ES-I3 (cell line): ENCODE data around the gene RPSA.

Experiments used
- H3K36me3 ChIP-seq: 2 replicates; pipeline ENCODE4 v1.6.1; 2013; ENCODE audit warnings: mild to moderate bottlenecking, low read length, control low read depth, moderate library complexity; ENCODE audit not compliant: insufficient read depth
- H3K4me1 ChIP-seq: 2 replicates; pipeline ENCODE4 v1.6.1; 2013; ENCODE audit warnings: mild to moderate bottlenecking, control low read depth, low read length; ENCODE audit not compliant: insufficient read depth
- H3K9ac ChIP-seq: 2 replicates; pipeline ENCODE4 v1.6.1; 2013; ENCODE audit warnings: low read depth, mild to moderate bottlenecking, low read length, moderate library complexity
- H3K9me3 ChIP-seq: 2 replicates; pipeline ENCODE4 v1.6.1; 2013; ENCODE audit warnings: mild to moderate bottlenecking, low read length, moderate library complexity; ENCODE audit not compliant: control insufficient read depth, insufficient read depth

The RPSA gene

DNA sequence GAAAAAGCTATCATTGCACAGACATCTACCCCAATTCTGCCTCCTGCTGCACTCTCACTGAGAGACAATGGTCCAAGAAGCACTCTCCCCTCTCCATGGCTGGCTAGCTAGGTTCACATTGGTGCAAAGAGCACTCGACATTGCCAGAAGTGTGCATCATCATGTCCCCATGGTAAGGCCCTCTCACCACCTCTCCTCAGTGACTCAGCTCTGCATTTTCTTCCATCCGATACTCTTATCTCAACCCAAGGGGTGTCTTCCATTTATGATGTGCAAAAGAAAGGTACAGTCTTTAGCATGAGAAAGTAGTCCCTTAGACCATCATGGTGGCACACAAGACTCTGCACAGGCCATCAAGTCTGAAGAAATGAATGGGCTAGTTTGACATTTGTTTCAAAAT, 14.0 kb downstream of the RPSA start:
- Histone ChIP-seq H3K9me3 (peaks cover 2% of the 10 kb centered on the region; the same call in 1 of the 2 replicates), H3K4me1 (peaks cover 11% of the 10 kb centered on the region), H3K36me3 (no peaks in the 10 kb centered on the region), H3K9ac (no peak overlapping the region)

GRCh38 chr3:39423436-39423970, 17.0 kb downstream of the RPSA start:
- no peak overlapping the region for H3K9ac ChIP-seq
- H3K4me1 ChIP-seq, result peaks cover 11% of the 10 kb centered on the region
- peaks cover 2% of the 10 kb centered on the region; the same call in 1 of the 2 replicates for H3K9me3 ChIP-seq
- H3K36me3 ChIP-seq, result no peaks in the 10 kb centered on the region

GRCh38 chr3:39426312-39426711, 19.8 kb downstream of the RPSA start:
- H3K9me3 ChIP-seq, result peaks cover 2% of the 10 kb centered on the region; the same call in 1 of the 2 replicates
- no peaks in the 10 kb centered on the region; the same call in 1 of the 2 replicates for H3K4me1 ChIP-seq
- no peak overlapping the region for H3K9ac ChIP-seq
- no peaks in the 10 kb centered on the region for H3K36me3 ChIP-seq

- H3K4me1 ChIP-seq, result no peaks in the 10 kb centered on the region; the same call in 1 of the 2 replicates
- no peaks in the 10 kb centered on the region for H3K36me3 ChIP-seq
- H3K9ac ChIP-seq, result no peak overlapping the region
- no peaks in the 10 kb centered on the region for H3K9me3 ChIP-seq
These were observed 21.0 kb downstream of the RPSA start for GRCh38 chr3:39427506-39427905.

GRCh38 chr3:39428745-39429201, 22.3 kb downstream of the RPSA start:
- Histone ChIP-seq H3K9me3 (no peaks in the 10 kb centered on the region), H3K36me3 (no peaks in the 10 kb centered on the region), H3K9ac (no peak overlapping the region), H3K4me1 (no peaks in the 10 kb centered on the region; the same call in 1 of the 2 replicates)

- H3K36me3 ChIP-seq, result no peaks in the 10 kb centered on the region
- no peak overlapping the region for H3K9ac ChIP-seq
- no peaks in the 10 kb centered on the region; the same call in 1 of the 2 replicates for H3K4me1 ChIP-seq
- no peaks in the 10 kb centered on the region for H3K9me3 ChIP-seq
These were observed 22.9 kb downstream of the RPSA start for GRCh38 chr3:39429466-39429865.

- no peak overlapping the region for H3K9ac ChIP-seq
- no peaks in the 10 kb centered on the region; the same call in 1 of the 2 replicates for H3K4me1 ChIP-seq
- no peaks in the 10 kb centered on the region for H3K36me3 ChIP-seq
- H3K9me3 ChIP-seq, result no peaks in the 10 kb centered on the region
These were observed 25.8 kb downstream of the RPSA start for GRCh38 chr3:39432342-39432741.

DNA sequence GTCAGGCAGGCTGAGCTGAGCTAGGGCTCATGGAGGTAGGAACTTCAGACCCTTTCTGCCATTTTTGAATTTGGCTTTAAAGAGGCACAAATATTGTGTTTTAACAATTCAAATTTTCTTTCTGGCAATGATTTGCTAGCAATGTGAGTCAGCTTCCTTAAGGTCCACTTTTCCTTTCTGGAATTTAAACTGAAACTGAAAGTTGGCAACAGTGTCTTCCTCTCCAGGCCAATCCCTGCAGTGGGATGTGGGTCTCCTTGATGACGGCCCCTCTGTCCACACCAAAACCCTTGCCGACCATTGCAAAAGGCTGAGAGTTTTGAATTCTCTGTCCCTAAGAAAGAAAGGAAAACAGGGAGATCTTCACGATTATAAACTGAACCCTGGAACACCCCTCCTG, 27.1 kb downstream of the RPSA start:
- Histone ChIP-seq H3K4me1 (no peaks in the 10 kb centered on the region; the same call in 1 of the 2 replicates), H3K9ac (no peak overlapping the region), H3K9me3 (no peaks in the 10 kb centered on the region), H3K36me3 (no peaks in the 10 kb centered on the region)

DNA sequence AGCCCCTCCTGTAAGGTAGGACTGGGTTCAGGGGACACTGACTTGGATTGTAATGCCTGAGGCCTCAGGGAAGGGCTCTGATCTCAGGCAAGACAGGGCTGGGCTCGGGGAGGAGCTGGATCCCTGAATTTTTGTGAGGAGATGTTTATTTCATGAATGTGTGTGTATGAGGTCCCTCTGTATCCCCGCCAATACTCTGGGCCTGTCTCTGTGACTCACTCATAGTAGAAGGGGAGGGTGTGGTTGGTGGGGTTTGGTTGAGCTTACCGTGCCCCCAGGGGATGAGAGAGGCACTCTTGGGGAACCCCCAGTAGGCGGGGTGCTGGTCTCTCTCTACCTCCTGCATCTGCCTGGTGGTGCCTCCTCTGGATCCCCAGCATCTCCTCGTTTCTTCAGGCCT, 28.1 kb downstream of the RPSA start:
- H3K36me3 ChIP-seq, result no peaks in the 10 kb centered on the region
- H3K9me3 ChIP-seq, result no peaks in the 10 kb centered on the region
- H3K4me1 ChIP-seq, result no peaks in the 10 kb centered on the region; the same call in 1 of the 2 replicates
- H3K9ac ChIP-seq, result no peak overlapping the region

DNA sequence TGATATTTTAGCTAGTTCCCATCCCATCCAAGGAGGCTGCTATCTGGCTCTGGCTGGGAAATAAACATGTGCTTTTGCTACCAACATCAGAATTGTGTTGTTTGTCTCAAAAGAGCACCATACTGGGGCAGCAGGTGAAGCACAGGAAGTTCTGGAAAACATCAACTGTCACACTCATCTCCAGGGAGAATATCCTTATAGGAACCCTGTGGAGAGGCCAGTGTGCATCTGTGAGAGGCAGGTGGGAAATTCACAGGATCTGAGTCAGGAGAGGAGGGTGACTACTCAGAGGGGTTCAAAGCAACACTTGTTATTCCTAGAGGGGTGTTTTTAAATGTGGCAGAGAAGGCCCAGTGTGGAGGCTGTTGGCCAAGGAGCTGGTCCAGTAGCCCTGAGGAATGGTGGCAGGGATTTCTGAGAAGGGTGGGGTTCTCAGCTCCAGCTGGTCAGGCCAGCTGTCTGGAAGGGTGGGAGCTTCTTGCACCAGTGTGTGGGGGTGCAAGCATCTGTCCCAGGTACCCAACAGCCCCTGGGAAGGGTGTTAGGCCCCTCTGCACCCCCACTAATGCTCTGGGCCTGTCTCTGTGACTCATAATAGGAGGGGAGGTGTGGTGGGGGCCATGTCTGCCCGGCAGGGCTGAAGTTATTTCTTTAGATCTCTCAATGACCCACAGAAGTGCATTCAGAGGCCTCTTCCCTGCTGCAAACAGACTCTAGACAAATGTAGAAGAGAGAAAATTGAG, 28.7 kb downstream of the RPSA start:
- H3K9ac ChIP-seq, result no peak overlapping the region
- no peaks in the 10 kb centered on the region for H3K36me3 ChIP-seq
- H3K9me3 ChIP-seq, result no peaks in the 10 kb centered on the region
- H3K4me1 ChIP-seq, result no peaks in the 10 kb centered on the region; the same call in 1 of the 2 replicates

DNA sequence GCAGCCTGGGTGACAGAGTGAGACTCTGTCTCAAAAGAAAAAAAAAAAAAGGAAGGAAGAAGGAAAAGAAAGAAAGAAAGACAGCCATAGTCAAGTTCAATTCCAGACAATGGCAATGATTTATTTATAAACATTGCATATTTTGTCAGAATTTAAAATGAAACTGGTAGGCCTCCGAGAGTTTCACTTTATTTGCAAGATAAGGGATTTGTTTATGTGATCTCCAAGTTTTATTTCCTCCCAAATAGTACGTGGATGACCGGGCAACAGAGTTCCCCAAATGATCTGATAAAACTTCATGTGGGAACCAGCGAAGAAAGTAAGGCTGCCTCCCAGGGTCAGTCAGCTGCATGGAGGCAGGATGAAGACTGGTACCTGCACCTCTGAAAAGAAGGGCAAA, 32.4 kb downstream of the RPSA start:
- H3K4me1 ChIP-seq, result no peaks in the 10 kb centered on the region; the same call in 1 of the 2 replicates
- H3K36me3 ChIP-seq, result no peaks in the 10 kb centered on the region
- no peak overlapping the region for H3K9ac ChIP-seq
- no peaks in the 10 kb centered on the region for H3K9me3 ChIP-seq

DNA sequence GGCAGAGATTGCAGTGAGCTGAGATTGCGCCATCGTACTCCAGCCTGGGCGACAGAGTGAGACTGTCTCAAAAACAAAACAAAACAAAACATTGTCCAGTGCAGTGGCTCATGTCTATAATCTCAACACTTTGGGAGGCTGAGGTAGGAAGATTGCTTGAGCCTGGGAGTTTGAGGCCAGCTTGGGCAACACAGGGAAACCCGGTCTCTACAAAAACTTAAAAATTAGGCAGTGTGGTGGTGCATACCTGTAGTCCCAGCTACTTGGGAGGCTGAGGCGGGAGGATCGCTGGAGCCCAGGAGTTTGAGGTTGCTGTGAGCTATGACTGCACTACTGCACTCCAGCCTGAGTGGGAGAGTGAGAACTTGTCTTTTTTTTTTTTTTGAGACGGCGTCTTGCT, 33.8 kb downstream of the RPSA start:
- Histone ChIP-seq H3K9me3 (no peaks in the 10 kb centered on the region), H3K9ac (no peak overlapping the region), H3K4me1 (no peaks in the 10 kb centered on the region; the same call in 1 of the 2 replicates), H3K36me3 (no peaks in the 10 kb centered on the region)

DNA sequence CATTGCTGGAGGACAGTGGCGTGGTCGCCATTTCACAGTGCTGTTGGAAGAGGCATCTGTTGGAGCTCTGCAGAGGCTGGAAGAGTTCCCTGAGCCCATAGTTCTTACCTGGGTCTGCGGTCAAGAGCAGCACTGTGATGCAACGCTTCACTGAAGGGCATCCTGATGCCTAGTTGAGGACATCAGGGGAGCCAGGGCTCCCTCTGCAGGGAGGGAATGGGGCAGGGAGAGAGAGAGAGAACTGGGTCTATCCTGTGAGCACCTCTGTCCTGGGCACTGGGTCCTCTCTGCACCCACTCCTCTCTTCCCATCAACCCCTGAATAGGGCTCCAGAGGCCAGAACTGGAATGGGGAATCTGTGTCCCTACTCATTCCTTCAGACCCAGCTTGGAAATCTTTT, 37.0 kb downstream of the RPSA start:
- no peak overlapping the region for H3K9ac ChIP-seq
- H3K9me3 ChIP-seq, result no peaks in the 10 kb centered on the region
- H3K36me3 ChIP-seq, result no peaks in the 10 kb centered on the region
- no peaks in the 10 kb centered on the region; the same call in 1 of the 2 replicates for H3K4me1 ChIP-seq

DNA sequence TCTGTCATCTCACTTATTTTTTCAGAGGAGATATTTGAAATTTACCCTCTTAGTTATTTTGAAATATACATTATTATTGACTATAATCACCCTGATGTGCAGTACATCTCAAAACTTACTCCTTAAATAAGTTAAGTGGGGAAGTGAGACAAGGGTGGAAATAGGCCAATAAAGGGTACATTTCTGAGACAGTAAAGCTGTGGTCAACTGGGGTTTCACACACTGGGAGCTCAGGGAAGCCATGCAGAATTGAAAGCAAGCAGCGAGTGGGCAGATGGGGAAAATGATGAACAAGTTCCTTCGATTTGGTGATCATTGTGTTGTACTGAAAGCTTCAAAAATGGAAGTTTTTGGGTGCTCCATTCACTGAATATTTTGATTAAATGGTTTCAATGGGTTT, 39.4 kb downstream of the RPSA start:
- H3K9ac ChIP-seq, result no peak overlapping the region

DNA sequence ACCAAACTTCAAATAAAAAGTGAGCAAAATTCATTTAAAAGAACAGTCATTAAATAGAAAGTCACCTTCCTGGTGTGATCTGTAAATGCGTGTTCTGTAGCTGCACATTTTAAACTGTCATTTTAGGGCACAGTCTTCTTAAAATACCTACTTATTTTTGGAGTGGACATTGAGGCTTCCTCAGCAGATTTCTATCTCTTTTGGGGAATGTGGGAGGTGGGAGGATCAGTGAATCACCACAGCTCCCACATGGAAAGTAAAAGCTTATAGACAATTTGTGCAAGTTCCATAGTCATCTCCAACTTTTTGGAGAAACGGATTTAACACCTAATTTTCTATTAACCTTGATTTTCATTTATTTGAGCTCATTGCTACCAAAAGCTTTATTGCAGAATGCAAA, 39.9 kb downstream of the RPSA start:
- Histone ChIP-seq H3K4me1 (no peaks in the 10 kb centered on the region), H3K9ac (no peak overlapping the region), H3K36me3 (no peaks in the 10 kb centered on the region), H3K9me3 (no peaks in the 10 kb centered on the region)

More for the DNA sequence above, 39.4 kb downstream of the RPSA start:
- Histone ChIP-seq H3K36me3 (no peaks in the 10 kb centered on the region), H3K4me1 (no peaks in the 10 kb centered on the region), H3K9me3 (no peaks in the 10 kb centered on the region)
